Measurements from ENCODE around the gene KRT73. TPM values are rescaled to one million over a fixed set of nuclear protein-coding genes. Genes with fewer than 3 reads are reported as not detected.

Gene KRT73
- total RNA-seq, 2 donors from 2014 or later, result not detected

- 91 to 100% methylated on average over 6 to 8 of the region's 8 CpGs for WGBS, 2 experiments (ENCODE audit: insufficient coverage in 1 of 2, insufficient read length in 1 of 2)
- no peaks in the 10 kb centered on the region for H3K9me3 Mint-ChIP-seq
- no peak overlapping the region for H3K4me3 Mint-ChIP-seq
- peaks cover 12% of the 10 kb centered on the region for H3K27me3 Mint-ChIP-seq (ENCODE audit: insufficient read depth)
- Histone ChIP-seq H3K36me3 (ENCODE audit: control insufficient read depth, insufficient read depth, low read length) (no peaks in the 10 kb centered on the region), H3K9me3 (ENCODE audit: control insufficient read depth, low read length) (no peaks in the 10 kb centered on the region), H3K4me1 (ENCODE audit: control insufficient read depth, insufficient read depth, low read length) (no peaks in the 10 kb centered on the region), H3K4me3 (ENCODE audit: low read length) (no peak overlapping the region), H3K9ac (ENCODE audit: extremely low read depth, low read length, poor library complexity, severe bottlenecking) (no peak overlapping the region), H3K27me3 (ENCODE audit: control insufficient read depth, insufficient read depth, low read length, poor library complexity, severe bottlenecking) (no peaks in the 10 kb centered on the region), H3K27ac (ENCODE audit: low read depth, low read length) (no peak overlapping the region)
- no peak for DNase-seq
- no peak for TF ChIP-seq CTCF (conservative IDR thresholded peaks at IDR 0.05)
- no peak overlapping the region for H3K27ac Mint-ChIP-seq
- no peaks in the 10 kb centered on the region for H3K36me3 Mint-ChIP-seq (ENCODE audit: low read depth)
- peaks cover 4% of the 10 kb centered on the region for H3K4me1 Mint-ChIP-seq
These were observed 41.0 kb downstream of the KRT73 start for GRCh38 chr12:52577316-52577715.

- 94% methylated on average over 3 of the region's 3 CpGs; no CpG with 5 or more reads in 1 of the 2 experiments for WGBS, 2 experiments (ENCODE audit: insufficient coverage in 1 of 2, insufficient read length in 1 of 2)
- no peaks in the 10 kb centered on the region for H3K4me1 ChIP-seq (ENCODE audit: control insufficient read depth, insufficient read depth, low read length)
- no peaks in the 10 kb centered on the region for H3K36me3 ChIP-seq (ENCODE audit: control insufficient read depth, insufficient read depth, low read length)
- H3K4me3 ChIP-seq (ENCODE audit: low read length), result no peak overlapping the region
- Mint-ChIP-seq H3K36me3 (ENCODE audit: low read depth) (no peaks in the 10 kb centered on the region), H3K4me3 (no peak overlapping the region), H3K9me3 (no peaks in the 10 kb centered on the region), H3K4me1 (peaks cover 4% of the 10 kb centered on the region), H3K27ac (no peak overlapping the region), H3K27me3 (ENCODE audit: insufficient read depth) (peaks cover 10% of the 10 kb centered on the region)
- no peak for DNase-seq
- no peaks in the 10 kb centered on the region for H3K9me3 ChIP-seq (ENCODE audit: control insufficient read depth, low read length)
- no peaks in the 10 kb centered on the region for H3K27me3 ChIP-seq (ENCODE audit: control insufficient read depth, insufficient read depth, low read length, poor library complexity, severe bottlenecking)
- no peak overlapping the region for H3K27ac ChIP-seq (ENCODE audit: low read depth, low read length)
- H3K9ac ChIP-seq (ENCODE audit: extremely low read depth, low read length, poor library complexity, severe bottlenecking), result no peak overlapping the region
- no peak for TF ChIP-seq CTCF (conservative IDR thresholded peaks at IDR 0.05)
These were observed 42.4 kb downstream of the KRT73 start for GRCh38 chr12:52575948-52576347.

GRCh38 chr12:52575256-52575655 is 43.1 kb downstream of the KRT73 start:
- H3K4me3 Mint-ChIP-seq, result no peak overlapping the region
- Histone ChIP-seq H3K27me3 (ENCODE audit: control insufficient read depth, insufficient read depth, low read length, poor library complexity, severe bottlenecking) (no peaks in the 10 kb centered on the region), H3K9me3 (ENCODE audit: control insufficient read depth, low read length) (no peaks in the 10 kb centered on the region), H3K4me1 (ENCODE audit: control insufficient read depth, insufficient read depth, low read length) (no peaks in the 10 kb centered on the region), H3K36me3 (ENCODE audit: control insufficient read depth, insufficient read depth, low read length) (no peaks in the 10 kb centered on the region), H3K4me3 (ENCODE audit: low read length) (no peak overlapping the region), H3K27ac (ENCODE audit: low read depth, low read length) (no peak overlapping the region), H3K9ac (ENCODE audit: extremely low read depth, low read length, poor library complexity, severe bottlenecking) (no peak overlapping the region)
- 92 to 97% methylated on average over 6 to 9 of the region's 9 CpGs for WGBS, 2 experiments (ENCODE audit: insufficient coverage in 1 of 2, insufficient read length in 1 of 2)
- no peaks in the 10 kb centered on the region for H3K4me1 Mint-ChIP-seq
- peaks cover 14% of the 10 kb centered on the region for H3K27me3 Mint-ChIP-seq (ENCODE audit: insufficient read depth)
- no peak overlapping the region for H3K27ac Mint-ChIP-seq
- DNase-seq, result no peak
- H3K36me3 Mint-ChIP-seq (ENCODE audit: low read depth), result no peaks in the 10 kb centered on the region
- no peaks in the 10 kb centered on the region for H3K9me3 Mint-ChIP-seq
- no peak for TF ChIP-seq CTCF (conservative IDR thresholded peaks at IDR 0.05)

Data from endodermal cell (in vitro differentiated cells).